ENCODE measurements around the gene TNS1.

The TNS1 gene

DNA sequence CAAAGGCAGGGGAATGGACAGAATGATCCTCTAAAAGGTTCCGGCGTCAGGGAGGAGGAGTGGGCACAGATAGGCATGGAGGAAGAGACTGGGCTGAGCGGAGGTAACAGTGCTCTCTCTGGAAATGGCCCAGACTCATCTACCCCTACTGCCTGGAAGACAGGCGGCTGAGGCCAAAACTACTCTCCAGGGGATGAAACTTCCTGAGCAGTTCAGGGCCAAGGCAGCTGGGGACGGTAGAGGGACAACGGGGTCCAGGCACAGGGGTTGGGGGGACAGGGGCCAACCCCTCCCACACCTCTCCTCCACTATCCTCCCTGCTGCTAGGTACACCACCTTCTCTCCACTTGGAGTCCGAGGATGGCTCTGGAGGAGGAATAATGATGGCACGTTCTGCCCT lies 94.3 kb downstream of the TNS1 start:
- no peaks in the 10 kb centered on the region for H3K9me3 Mint-ChIP-seq
- no peak for ATAC-seq (replicated peaks)
- DNase-seq, result no peak
- peaks cover 36 to 75% of the 10 kb centered on the region in 2 donors for H3K27me3 Mint-ChIP-seq
- H3K36me3 Mint-ChIP-seq, result no peaks in the 10 kb centered on the region
- no peak overlapping the region for H3K27ac Mint-ChIP-seq
- peaks cover 5 to 12% of the 10 kb centered on the region in 2 donors for H3K4me1 Mint-ChIP-seq
- H3K4me3 Mint-ChIP-seq, result no peak overlapping the region

DNA sequence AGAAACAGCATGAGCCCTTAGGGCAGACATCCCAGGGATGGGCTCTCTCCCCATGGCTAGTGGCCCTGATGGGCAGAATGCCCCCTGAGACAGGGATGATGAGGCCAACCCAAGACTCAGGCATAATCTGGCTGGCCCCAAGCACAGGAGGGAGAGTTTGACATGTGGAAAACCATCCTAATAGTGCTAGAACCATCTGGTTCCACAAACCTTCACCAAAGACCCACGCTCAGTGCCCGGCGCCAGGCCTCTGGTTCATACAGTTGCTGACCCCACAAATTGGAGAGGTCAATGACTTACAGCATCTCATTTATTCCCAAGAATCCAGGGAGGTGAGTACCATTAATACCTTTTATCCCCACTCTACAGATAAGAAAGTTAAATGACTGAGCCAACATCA lies 95.5 kb downstream of the TNS1 start:
- no peak for ATAC-seq (replicated peaks)
- peaks cover 6 to 23% of the 10 kb centered on the region in 2 donors for H3K4me1 Mint-ChIP-seq

DNA sequence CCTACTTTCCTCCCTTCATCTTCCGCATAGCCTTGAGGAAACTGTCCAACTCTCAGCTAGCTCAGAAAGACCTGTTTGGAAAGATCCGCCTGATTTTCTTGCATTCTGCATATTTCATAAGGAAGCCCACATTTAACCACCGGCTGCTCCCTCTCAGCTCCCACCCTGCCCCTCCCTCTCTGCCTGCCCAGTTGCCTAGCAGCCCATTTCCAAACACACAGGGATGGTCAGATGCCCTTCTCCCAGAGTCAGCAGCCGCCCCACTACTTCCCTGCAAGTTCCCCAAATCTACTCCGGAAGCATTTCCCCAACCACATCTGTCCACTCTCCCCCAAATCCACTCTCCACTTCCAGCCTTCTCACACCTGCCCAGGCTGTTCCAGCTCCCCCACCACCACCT lies 96.0 kb downstream of the TNS1 start:
- Mint-ChIP-seq H3K4me3 (no peak overlapping the region), H3K27me3 (peaks cover 35 to 69% of the 10 kb centered on the region in 2 donors), H3K4me1 (peaks cover 8 to 26% of the 10 kb centered on the region in 2 donors), H3K9me3 (no peaks in the 10 kb centered on the region), H3K36me3 (no peaks in the 10 kb centered on the region), H3K27ac (no peak overlapping the region)
- no peak for DNase-seq
- no peak for ATAC-seq (replicated peaks)

More for the DNA sequence above, 95.5 kb downstream of the TNS1 start:
- H3K27ac Mint-ChIP-seq, result no peak overlapping the region
- H3K4me3 Mint-ChIP-seq, result no peak overlapping the region
- no peaks in the 10 kb centered on the region for H3K36me3 Mint-ChIP-seq
- no peak for DNase-seq
- H3K9me3 Mint-ChIP-seq, result no peaks in the 10 kb centered on the region
- peaks cover 35 to 69% of the 10 kb centered on the region in 2 donors for H3K27me3 Mint-ChIP-seq

DNA sequence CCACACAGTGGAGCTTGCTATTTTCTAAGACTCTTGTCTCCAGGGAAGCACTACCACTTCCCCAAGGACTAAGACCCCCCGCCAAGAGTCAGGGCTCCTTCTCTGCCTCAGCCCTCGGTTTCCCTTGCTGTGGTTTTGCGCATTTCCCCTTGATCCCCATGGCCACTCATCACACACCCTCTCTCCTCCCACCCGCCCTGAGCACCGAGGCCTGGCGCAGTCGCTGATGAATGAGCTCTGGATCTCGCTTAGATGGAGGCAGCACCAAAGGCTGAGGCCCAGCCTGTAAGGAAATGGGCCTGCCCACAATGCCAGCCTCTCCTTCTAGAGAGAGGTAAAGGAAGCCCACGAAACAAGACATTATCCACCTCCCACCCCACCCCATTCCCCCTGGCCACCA lies 96.9 kb downstream of the TNS1 start:
- Mint-ChIP-seq H3K36me3 (no peaks in the 10 kb centered on the region), H3K4me1 (peaks cover 8 to 26% of the 10 kb centered on the region in 2 donors), H3K9me3 (no peaks in the 10 kb centered on the region), H3K27ac (no peak overlapping the region), H3K27me3 (peaks cover 32 to 66% of the 10 kb centered on the region in 2 donors), H3K4me3 (no peak overlapping the region)
- peak in 1 of 2 donors; percentile 26 for ATAC-seq (replicated peaks)
- no peak for DNase-seq

- peaks cover 32 to 66% of the 10 kb centered on the region in 2 donors for H3K27me3 Mint-ChIP-seq
- DNase-seq (no peak), ATAC-seq (replicated peaks) (no peak)
- no peaks in the 10 kb centered on the region for H3K9me3 Mint-ChIP-seq
- H3K36me3 Mint-ChIP-seq, result no peaks in the 10 kb centered on the region
- no peak overlapping the region for H3K27ac Mint-ChIP-seq
- peaks cover 8 to 26% of the 10 kb centered on the region in 2 donors for H3K4me1 Mint-ChIP-seq
- no peak overlapping the region for H3K4me3 Mint-ChIP-seq
These were observed 97.4 kb downstream of the TNS1 start for GRCh38 chr2:217905395-217905794.

GRCh38 chr2:217904614-217904965 lies 98.2 kb downstream of the TNS1 start:
- ATAC-seq (replicated peaks) (no peak), DNase-seq (no peak)
- peaks cover 32 to 66% of the 10 kb centered on the region in 2 donors for H3K27me3 Mint-ChIP-seq
- no peaks in the 10 kb centered on the region for H3K9me3 Mint-ChIP-seq
- no peak overlapping the region for H3K27ac Mint-ChIP-seq
- peaks cover 10 to 26% of the 10 kb centered on the region in 2 donors for H3K4me1 Mint-ChIP-seq
- H3K36me3 Mint-ChIP-seq, result no peaks in the 10 kb centered on the region
- H3K4me3 Mint-ChIP-seq, result no peak overlapping the region

GRCh38 chr2:217903859-217904613 lies 98.8 kb downstream of the TNS1 start:
- Mint-ChIP-seq H3K4me1 (peaks cover 10 to 26% of the 10 kb centered on the region in 2 donors), H3K27me3 (peaks cover 32 to 60% of the 10 kb centered on the region in 2 donors), H3K36me3 (no peaks in the 10 kb centered on the region), H3K27ac (no peak overlapping the region), H3K9me3 (no peaks in the 10 kb centered on the region), H3K4me3 (no peak overlapping the region)
- ATAC-seq (replicated peaks) (no peak), DNase-seq (no peak)

DNA sequence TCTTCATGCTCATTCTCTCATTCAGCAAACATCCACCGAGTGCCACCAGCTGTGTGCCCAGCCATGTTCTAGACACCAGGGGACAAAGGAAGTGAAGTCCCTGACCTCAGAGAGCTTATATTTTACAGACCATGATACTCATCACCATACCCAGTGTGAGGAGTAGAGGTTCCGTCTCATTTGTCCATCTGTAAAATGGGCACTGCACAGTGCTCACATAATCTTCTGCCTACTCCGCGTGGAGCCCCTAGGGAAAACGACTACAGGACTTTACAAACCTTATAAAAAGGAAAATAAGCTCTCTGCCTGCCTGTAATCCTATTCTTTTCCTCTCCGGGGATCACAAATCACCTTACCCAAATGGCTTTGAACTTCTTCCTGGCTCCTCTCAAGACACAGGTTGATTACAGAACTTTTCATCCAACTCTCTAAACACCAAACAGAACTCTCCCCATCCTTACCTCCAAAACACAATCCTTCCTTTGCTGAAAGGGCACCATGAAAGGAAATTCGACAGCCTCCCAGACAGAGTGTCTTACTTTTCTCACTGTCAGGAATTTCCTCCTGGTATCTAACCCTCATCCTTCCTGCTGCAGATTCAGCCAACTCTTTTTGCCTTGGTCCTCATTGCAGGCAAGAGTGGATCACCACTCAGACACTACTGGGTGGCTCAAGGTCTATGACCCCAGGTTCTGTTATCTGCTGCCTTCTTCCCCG lies 99.5 kb downstream of the TNS1 start:
- ATAC-seq (replicated peaks) (no peak), DNase-seq (no peak)
- Mint-ChIP-seq H3K4me1 (peaks cover 10 to 26% of the 10 kb centered on the region in 2 donors), H3K9me3 (no peaks in the 10 kb centered on the region), H3K27ac (no peak overlapping the region), H3K36me3 (no peaks in the 10 kb centered on the region), H3K4me3 (no peak overlapping the region), H3K27me3 (peaks cover 32 to 57% of the 10 kb centered on the region in 2 donors)

- no peak overlapping the region for H3K27ac Mint-ChIP-seq
- DNase-seq (no peak), ATAC-seq (replicated peaks) (peak; percentile 71 to 72)
- no peaks in the 10 kb centered on the region for H3K9me3 Mint-ChIP-seq
- peaks cover 10 to 26% of the 10 kb centered on the region in 2 donors for H3K4me1 Mint-ChIP-seq
- peaks cover 27 to 50% of the 10 kb centered on the region in 2 donors for H3K27me3 Mint-ChIP-seq
- no peak overlapping the region for H3K4me3 Mint-ChIP-seq
- no peaks in the 10 kb centered on the region for H3K36me3 Mint-ChIP-seq
These were observed 100.2 kb downstream of the TNS1 start for GRCh38 chr2:217902379-217903141.

- ATAC-seq (replicated peaks) (no peak), DNase-seq (no peak)
- no peaks in the 10 kb centered on the region for H3K9me3 Mint-ChIP-seq
- H3K4me3 Mint-ChIP-seq, result no peak overlapping the region
- no peaks in the 10 kb centered on the region for H3K36me3 Mint-ChIP-seq
- H3K4me1 Mint-ChIP-seq, result peaks cover 8 to 26% of the 10 kb centered on the region in 2 donors
- no peak overlapping the region for H3K27ac Mint-ChIP-seq
- peaks cover 22 to 45% of the 10 kb centered on the region in 2 donors for H3K27me3 Mint-ChIP-seq
These were observed 100.9 kb downstream of the TNS1 start for GRCh38 chr2:217901835-217902378.

GRCh38 chr2:217901400-217901799 lies 101.4 kb downstream of the TNS1 start:
- Mint-ChIP-seq H3K27me3 (peaks cover 17 to 40% of the 10 kb centered on the region in 2 donors), H3K27ac (no peak overlapping the region), H3K4me1 (peaks cover 8 to 26% of the 10 kb centered on the region in 2 donors), H3K36me3 (no peaks in the 10 kb centered on the region), H3K9me3 (no peaks in the 10 kb centered on the region), H3K4me3 (no peak overlapping the region)
- ATAC-seq (replicated peaks) (no peak), DNase-seq (no peak)

- peaks cover 8 to 23% of the 10 kb centered on the region in 2 donors for H3K4me1 Mint-ChIP-seq
- H3K9me3 Mint-ChIP-seq, result no peaks in the 10 kb centered on the region
- no peak overlapping the region for H3K4me3 Mint-ChIP-seq
- peaks cover 11 to 35% of the 10 kb centered on the region in 2 donors for H3K27me3 Mint-ChIP-seq
- no peaks in the 10 kb centered on the region for H3K36me3 Mint-ChIP-seq
- ATAC-seq (replicated peaks), result no peak
- no peak for DNase-seq
- no peak overlapping the region for H3K27ac Mint-ChIP-seq
These were observed 101.9 kb downstream of the TNS1 start for GRCh38 chr2:217900780-217901360.

- Mint-ChIP-seq H3K36me3 (no peaks in the 10 kb centered on the region), H3K27me3 (peaks cover 8 to 28% of the 10 kb centered on the region in 2 donors)
- no peak for DNase-seq
These were observed 102.6 kb downstream of the TNS1 start for GRCh38 chr2:217900010-217900779.

More at GRCh38 chr2:217900010-217900779, 102.6 kb downstream of the TNS1 start:
- peaks cover 5 to 16% of the 10 kb centered on the region in 2 donors for H3K4me1 Mint-ChIP-seq
- ATAC-seq (replicated peaks), result no peak
- H3K4me3 Mint-ChIP-seq, result no peak overlapping the region
- H3K27ac Mint-ChIP-seq, result no peak overlapping the region
- H3K9me3 Mint-ChIP-seq, result no peaks in the 10 kb centered on the region

All from stimulated activated naive B cell treated with anti-CD40 and anti-IgM and Interleukin-4, amounts not matched to agents 10 μg/mL and 1 μg/mL and 100 μg/mL, for 72 hours (primary cell).